WI38 (cell line): Measurements from ENCODE around the gene CNP.

Experiments used
- H3K4me3 ChIP-seq: 2 replicates; pipeline ENCODE4 v1.5.1; 2011; ENCODE audit warnings: low read depth, mild to moderate bottlenecking, control low read depth, low read length
- CTCF ChIP-seq: IDR thresholded peaks from 2 replicates; pipeline ENCODE4 v1.5.1; 2012; ENCODE audit warnings: low read depth, mild to moderate bottlenecking, control low read depth, low read length

The CNP gene

GRCh38 chr17:41966463-41967140, at the start of gene CNP:
CNP (plus strand) TSS chr17:41966795; CDS start chr17:41966885, 90 bp downstream.
- TF ChIP-seq CTCF = no peak
- H3K4me3 ChIP-seq = peak within 1 kb of the TSS; percentile 92

GRCh38 chr17:41917192-41917591, 49.4 kb upstream of the CNP start:
- no peak for TF ChIP-seq CTCF
- H3K4me3 ChIP-seq = peak overlapping the region; percentile 95

GRCh38 chr17:41917679-41918313, 48.8 kb upstream of the CNP start:
- no peak for TF ChIP-seq CTCF
- H3K4me3 ChIP-seq = peak overlapping the region; percentile 95

- peak within 1 kb of the TSS; percentile 95 for H3K4me3 ChIP-seq
- no peak for TF ChIP-seq CTCF
These were observed 48.1 kb upstream of the CNP start, which contains the start of gene ACLY for GRCh38 chr17:41918314-41919164. ACLY (minus strand) TSS chr17:41918951; CDS start chr17:41913873, 5,078 bp downstream.

- H3K4me3 ChIP-seq = peak overlapping the region; percentile 95
- no peak for TF ChIP-seq CTCF
These were observed 47.3 kb upstream of the CNP start for GRCh38 chr17:41919165-41919817.

- H3K4me3 ChIP-seq = no peak overlapping the region
- no peak for TF ChIP-seq CTCF
These were observed 46.6 kb upstream of the CNP start for GRCh38 chr17:41919840-41920579.
